OCI-LY3 (cell line): Measurements from ENCODE around the gene FZD4.

Source experiments
- EZH2phosphoT487 ChIP-seq: fragments of 200-600 bp; shearing (Covaris generic); IDR thresholded peaks from 2 replicates; pipeline ENCODE4 v1.6.1; 2018; ENCODE audit warnings: antibody characterized with exemption, mixed run types, low read depth
- TF ChIP-seq, protein P1 (sequence below): fragments of 200-600, 300-600 bp; sonication (generic); IDR thresholded peaks from 2 replicates; pipeline ENCODE4 v1.5.1; 2014; ENCODE audit warnings: antibody characterized with exemption, low read length, low read depth

DNA sequence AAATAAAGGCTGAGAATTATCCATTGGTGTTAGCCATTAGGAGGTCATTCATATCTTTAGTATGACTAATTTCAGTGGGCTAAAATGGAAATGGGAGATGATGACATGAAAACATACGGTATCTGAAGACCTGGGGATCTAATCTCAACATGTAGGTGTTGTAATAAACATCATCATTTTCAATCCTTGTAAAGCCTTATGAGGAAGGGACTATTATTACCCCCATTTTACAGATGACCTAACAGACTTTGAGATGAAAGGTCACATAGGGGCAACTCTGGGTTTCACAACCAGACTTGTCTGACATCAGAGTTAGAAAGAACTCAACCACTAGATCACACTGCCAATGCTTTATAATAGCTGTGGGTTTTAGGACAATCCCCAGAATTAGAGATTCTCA is 47.7 kb upstream of the FZD4 start:
- TF ChIP-seq, protein P1, sequence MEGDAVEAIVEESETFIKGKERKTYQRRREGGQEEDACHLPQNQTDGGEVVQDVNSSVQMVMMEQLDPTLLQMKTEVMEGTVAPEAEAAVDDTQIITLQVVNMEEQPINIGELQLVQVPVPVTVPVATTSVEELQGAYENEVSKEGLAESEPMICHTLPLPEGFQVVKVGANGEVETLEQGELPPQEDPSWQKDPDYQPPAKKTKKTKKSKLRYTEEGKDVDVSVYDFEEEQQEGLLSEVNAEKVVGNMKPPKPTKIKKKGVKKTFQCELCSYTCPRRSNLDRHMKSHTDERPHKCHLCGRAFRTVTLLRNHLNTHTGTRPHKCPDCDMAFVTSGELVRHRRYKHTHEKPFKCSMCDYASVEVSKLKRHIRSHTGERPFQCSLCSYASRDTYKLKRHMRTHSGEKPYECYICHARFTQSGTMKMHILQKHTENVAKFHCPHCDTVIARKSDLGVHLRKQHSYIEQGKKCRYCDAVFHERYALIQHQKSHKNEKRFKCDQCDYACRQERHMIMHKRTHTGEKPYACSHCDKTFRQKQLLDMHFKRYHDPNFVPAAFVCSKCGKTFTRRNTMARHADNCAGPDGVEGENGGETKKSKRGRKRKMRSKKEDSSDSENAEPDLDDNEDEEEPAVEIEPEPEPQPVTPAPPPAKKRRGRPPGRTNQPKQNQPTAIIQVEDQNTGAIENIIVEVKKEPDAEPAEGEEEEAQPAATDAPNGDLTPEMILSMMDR = no peak
- TF ChIP-seq EZH2phosphoT487 = no peak
